Esophagus muscularis mucosa (tissue), 3 donors: ENCODE results near the gene SND1.

Experiments
- CTCF ChIP-seq, 3 experiments: fragments of 200-600 bp in 2 of 3; fragments of 450-650 bp in 1 of 3; sonication (generic) in 2 of 3; IDR thresholded peaks; one replicate each; pipeline ENCODE4 v1.5.1; 2017 to 2019; ENCODE audit warnings: antibody characterized with exemption in 3 of 3, mild to moderate bottlenecking in 2 of 3, moderate library complexity in 1 of 3
- POLR2A ChIP-seq: fragments of 450-650 bp; IDR thresholded peaks from one replicate; pipeline ENCODE4 v1.6.1; 2017; ENCODE audit warnings: antibody characterized with exemption, moderate library complexity, mild to moderate bottlenecking, low read depth

GRCh38 chr7:128123291-128124037 is 471.5 kb downstream of the SND1 start:
- TF ChIP-seq CTCF (IDR thresholded peaks at IDR 0.05) (no peak), POLR2A (no peak)
